Central memory CD8-positive, alpha-beta T cell (primary cell): ENCODE measurements around the gene COBLL1.

Experiments used
- ATAC-seq: fragments of 150-1000 bp; cut with Tn5 transposase; replicated peaks from 2 replicates; pipeline ENCODE4 v1.10.0; 2022; ENCODE audit warnings: mild to moderate bottlenecking, moderate FRiP score, moderate number of reproducible peaks; ENCODE audit not compliant: poor library complexity, severe bottlenecking; ENCODE audit errors: extremely low read depth
- DNase-seq, 2 donors: peaks; one replicate each; pipeline ENCODE4 v3.0.0; 2021; ENCODE audit warnings: low spot score in 2 of 2
- H3K27ac Mint-ChIP-seq: one replicate; pipeline ENCODE4 v1.8.0; 2022; ENCODE audit warnings: low read depth, mild to moderate bottlenecking, moderate library complexity, mixed read lengths
- H3K27me3 Mint-ChIP-seq: one replicate; pipeline ENCODE4 v1.8.0; 2022; ENCODE audit warnings: mixed read lengths
- H3K36me3 Mint-ChIP-seq: one replicate; pipeline ENCODE4 v1.8.0; 2022; ENCODE audit warnings: mild to moderate bottlenecking, moderate library complexity, mixed read lengths; ENCODE audit not compliant: insufficient read depth
- H3K4me1 Mint-ChIP-seq: one replicate; pipeline ENCODE4 v1.8.0; 2022; ENCODE audit warnings: mixed read lengths
- H3K4me3 Mint-ChIP-seq: one replicate; pipeline ENCODE4 v1.8.0; 2022; ENCODE audit warnings: mild to moderate bottlenecking, moderate library complexity, mixed read lengths
- H3K9me3 Mint-ChIP-seq: one replicate; pipeline ENCODE4 v1.8.0; 2022; ENCODE audit warnings: mixed read lengths

The COBLL1 gene

DNA sequence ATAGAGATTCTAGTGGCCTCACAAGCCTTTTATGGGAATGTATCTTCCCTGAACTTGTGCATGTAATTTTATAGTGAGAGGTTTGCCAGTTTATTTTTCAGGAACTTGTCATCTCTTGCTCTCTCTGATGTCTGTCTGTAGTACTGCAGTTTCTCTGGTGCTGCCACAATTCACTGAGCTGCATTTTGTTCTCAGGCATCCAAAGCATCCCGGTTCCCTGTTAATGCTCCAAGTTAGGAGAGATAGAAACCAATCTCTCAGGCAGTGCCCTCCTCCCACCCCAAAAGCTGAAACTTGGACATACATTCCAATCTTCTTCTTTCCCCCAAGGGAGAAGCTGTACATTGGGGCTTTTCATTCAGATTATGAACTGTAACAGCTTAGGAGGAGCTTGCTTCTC is 190.3 kb downstream of the COBLL1 start:
- ATAC-seq (no peak), DNase-seq (no peak)
- H3K36me3 Mint-ChIP-seq, result no peaks in the 10 kb centered on the region
- H3K4me1 Mint-ChIP-seq, result no peaks in the 10 kb centered on the region
- peaks cover 35% of the 10 kb centered on the region for H3K9me3 Mint-ChIP-seq
- H3K27ac Mint-ChIP-seq, result no peak overlapping the region
- no peaks in the 10 kb centered on the region for H3K27me3 Mint-ChIP-seq
- no peak overlapping the region for H3K4me3 Mint-ChIP-seq

DNA sequence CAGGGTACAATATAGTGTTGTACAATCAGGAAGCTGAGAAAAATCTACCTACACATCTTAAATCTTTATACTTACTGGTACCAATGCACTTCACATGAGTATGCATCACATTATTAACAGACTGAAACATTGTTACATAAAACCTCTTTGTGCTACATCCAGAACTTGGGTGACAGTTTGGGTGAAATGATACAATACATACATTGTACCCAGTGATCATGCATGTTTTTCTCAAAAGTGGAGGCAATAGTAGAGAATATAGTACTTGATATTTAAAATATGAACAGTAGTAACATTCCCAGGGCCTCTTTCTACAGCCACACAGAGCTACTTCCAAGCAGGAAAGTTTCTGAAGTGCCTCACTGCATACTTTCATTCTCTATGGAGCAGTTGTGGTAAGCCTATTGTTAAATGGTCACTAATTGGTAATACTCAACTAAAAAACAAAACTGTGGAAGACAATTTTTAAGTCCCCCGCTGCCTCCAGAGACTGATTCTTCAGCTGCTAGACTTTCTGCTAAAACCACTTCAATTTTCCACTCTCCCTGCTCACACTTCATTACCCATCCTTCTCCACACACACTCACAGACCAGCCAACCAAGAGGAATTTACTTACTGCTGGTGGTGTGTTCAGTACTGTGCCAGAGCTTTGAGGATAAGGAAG is 197.5 kb downstream of the COBLL1 start:
- H3K27ac Mint-ChIP-seq, result no peak overlapping the region
- H3K4me1 Mint-ChIP-seq, result no peaks in the 10 kb centered on the region
- H3K4me3 Mint-ChIP-seq, result no peak overlapping the region
- ATAC-seq (no peak), DNase-seq (no peak)
- H3K9me3 Mint-ChIP-seq, result peaks cover 15% of the 10 kb centered on the region
- H3K27me3 Mint-ChIP-seq, result no peaks in the 10 kb centered on the region
- H3K36me3 Mint-ChIP-seq, result peaks cover 1% of the 10 kb centered on the region

DNA sequence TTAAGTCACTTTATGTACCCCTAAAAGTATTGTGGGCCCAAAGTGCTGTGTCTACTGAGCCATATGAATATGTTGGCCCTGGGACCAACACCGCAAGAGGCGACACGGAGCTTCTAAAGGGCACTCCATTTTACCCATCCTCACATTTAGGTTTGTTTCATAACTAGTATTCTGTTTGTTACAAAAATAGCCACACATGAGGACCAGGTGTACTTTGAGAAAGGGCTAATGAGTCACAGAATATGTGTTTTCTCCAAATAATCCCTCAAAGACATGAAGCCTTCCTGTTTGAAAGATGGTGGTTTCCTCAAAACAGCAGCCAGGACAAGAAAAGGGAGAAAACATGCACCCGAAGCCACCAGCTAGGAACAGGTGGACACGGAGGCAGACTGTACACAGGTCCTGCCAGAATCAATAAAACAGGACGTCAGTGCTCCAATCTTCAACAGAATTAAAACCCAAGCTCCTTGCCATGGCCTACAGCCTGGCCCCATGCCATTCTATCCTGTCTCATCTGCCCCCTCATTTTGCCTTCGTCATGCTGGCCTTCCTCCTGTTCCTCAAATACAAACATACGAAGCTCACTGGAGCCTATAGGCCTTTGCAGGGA is 198.6 kb downstream of the COBLL1 start:
- no peaks in the 10 kb centered on the region for H3K27me3 Mint-ChIP-seq
- H3K9me3 Mint-ChIP-seq, result peaks cover 18% of the 10 kb centered on the region
- H3K4me3 Mint-ChIP-seq, result no peak overlapping the region
- no peak for ATAC-seq
- no peak for DNase-seq
- H3K27ac Mint-ChIP-seq, result no peak overlapping the region
- H3K4me1 Mint-ChIP-seq, result no peaks in the 10 kb centered on the region
- peaks cover 1% of the 10 kb centered on the region for H3K36me3 Mint-ChIP-seq

DNA sequence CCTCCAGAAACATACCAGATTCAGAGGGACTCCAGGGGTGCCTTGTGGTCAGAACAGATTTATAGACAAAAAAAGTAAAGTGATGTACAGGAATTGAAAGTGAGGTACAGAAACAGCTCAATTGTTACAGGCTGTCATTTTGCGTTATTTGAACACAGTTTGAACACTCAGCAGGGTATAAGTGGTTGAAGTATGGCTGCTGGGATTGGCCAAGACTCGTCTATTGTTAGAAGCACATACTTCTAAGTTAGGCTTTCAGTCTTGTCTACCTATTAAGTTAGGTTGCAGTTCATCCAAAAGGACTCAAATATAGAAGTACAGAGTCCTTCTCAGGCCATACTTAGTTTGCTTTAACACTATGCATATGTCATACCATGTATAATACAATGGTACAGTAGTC is 199.4 kb downstream of the COBLL1 start:
- Mint-ChIP-seq H3K27me3 (no peaks in the 10 kb centered on the region), H3K4me3 (no peak overlapping the region), H3K4me1 (no peaks in the 10 kb centered on the region), H3K36me3 (peaks cover 1% of the 10 kb centered on the region), H3K27ac (no peak overlapping the region), H3K9me3 (peaks cover 14% of the 10 kb centered on the region)
- no peak for DNase-seq
- ATAC-seq, result no peak
